GM21619 (cell line): ENCODE results near the gene PIR.

Source experiments
- ATAC-seq: cut with Tn5 transposase; IDR thresholded peaks from one replicate; pipeline ENCODE4 v1.9.1; 2021; ENCODE audit not compliant: unreplicated experiment

PIR gene

DNA sequence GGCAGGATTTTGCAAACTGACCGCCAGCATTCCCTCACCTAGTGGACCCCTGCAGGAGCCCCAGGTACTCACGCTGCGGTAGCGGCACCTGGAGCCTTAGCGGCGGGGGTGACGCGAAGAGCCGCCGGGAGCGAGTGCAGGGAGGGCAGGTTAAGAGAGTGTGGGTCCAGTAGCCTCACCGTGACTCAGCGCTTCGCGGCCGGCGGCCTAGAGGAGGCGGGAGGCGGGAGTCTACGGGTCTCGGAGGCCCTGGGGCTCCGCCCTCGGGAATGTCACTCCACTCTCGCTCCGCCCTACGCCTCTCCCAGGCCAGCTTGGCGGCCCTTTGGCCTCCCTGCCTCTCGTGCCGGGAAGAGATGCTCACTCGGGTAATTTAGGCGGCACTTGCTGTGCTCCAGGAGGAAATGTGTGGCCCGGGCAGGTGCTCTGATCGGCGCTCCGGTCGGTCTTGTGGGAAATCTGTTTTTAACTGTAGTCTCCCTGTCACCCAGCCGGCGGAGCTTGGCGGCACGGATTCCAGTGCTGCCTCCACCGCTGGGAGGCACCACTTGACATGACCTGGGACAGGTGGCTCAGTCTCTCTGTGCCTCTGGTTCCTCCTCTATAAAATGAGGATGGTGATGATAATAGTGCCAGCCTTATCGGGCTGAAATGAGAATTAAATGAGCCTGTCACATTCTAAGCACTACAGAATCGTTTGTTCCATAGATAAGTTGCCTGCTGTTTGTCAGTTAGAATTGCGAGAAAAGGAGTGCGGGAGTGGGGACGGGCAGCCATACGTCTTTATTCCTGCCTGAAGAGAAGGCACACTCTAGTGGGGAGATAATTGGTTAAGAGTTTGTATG is at the start of gene PIR:
Gene PIR, minus strand, starts transcription at position 216 of the 845 bp plus-strand sequence. CDS start 2,076 bp downstream, outside the sequence.
- ATAC-seq = peak; percentile 96

DNA sequence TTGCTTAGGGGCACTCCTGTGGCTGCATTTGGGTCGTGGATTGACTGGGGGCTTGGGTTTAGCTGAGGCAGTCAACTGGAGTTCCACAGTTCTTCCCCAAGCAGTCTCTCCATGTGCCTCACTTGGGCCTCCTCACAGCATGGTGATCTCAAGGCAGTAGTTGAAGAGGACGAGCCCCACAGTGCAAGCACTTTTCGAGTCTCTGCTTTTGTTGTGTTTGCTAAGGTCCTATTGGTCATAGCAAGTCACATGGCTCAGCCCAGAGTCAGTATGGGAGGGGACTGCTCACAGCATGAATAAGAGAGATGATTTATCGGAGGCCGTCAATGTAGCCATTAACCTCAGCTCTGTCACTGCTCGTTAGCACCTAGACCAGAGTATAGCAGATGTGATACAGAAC is 37.2 kb upstream of the PIR start:
- ATAC-seq = no peak

DNA sequence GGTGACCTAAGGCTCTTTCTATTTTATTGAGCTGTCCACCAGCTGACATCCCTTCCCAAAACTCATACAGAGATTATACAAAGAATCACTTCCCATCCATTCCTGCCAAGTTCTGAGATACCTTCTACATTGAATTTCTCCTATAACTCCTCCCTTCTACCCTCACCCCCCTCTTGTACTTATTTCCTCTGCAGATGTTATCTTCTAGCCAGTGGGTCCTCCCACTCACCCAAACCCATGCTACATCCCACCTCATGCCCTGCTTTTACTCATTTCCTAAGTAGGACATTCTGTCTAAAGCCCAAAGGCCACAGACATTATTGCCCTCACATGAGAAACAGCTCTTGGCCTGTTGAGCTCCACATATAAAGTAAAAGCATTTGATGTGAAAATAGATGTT is 36.0 kb upstream of the PIR start:
- no peak for ATAC-seq

DNA sequence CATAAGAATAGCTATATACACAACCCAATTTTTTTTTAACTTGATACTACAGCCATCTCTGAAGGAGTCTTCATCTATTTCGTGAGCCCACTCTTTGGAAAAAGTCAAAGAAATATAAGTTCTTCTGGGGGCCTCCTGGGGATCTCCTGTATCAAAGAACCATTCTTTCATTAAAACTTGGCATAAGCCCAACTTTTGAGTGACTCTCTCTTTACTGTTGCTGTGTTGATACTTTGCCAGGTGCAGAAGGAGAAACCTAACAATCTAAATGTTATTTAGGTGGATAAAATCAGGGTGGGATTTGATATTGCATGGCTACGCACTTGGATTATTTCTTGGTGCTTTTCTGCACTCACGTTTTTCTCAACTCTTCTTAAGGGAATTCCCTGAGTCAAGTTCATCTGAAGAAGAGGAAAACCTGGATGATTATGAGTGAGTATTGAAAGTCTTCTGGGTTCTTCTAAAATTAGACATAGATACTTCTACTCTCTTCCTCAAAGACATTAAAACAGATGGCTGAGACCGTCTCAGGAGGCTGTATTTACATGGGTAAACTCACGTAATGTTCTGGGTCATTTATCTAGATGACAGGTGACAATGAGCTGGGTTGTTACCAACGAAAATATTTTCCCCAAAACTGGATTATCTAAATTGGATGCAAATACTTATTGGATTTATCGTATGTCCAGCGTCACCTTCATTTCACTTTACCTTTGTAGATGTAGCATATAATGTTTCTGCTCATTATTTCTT is 32.7 kb upstream of the PIR start:
- ATAC-seq = no peak

DNA sequence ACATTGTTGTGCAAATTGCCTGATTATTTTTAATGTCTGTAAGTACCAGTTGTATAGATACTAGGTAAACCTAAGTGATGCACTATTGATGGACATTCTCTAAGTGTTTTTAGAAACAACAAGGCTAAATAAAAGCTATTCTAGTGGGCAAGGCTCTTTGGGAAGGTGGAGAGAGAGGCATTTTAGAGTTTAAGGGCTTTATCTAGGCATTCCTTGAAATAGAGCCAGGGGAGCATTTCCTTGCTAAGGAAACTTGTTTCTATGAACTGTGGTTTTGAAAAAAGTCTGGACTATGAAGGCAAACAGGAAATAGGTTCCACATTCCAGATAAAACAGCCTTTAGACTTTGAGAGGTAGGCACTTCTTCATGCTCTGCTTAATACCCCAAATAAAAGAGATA is 31.3 kb upstream of the PIR start:
- no peak for ATAC-seq

DNA sequence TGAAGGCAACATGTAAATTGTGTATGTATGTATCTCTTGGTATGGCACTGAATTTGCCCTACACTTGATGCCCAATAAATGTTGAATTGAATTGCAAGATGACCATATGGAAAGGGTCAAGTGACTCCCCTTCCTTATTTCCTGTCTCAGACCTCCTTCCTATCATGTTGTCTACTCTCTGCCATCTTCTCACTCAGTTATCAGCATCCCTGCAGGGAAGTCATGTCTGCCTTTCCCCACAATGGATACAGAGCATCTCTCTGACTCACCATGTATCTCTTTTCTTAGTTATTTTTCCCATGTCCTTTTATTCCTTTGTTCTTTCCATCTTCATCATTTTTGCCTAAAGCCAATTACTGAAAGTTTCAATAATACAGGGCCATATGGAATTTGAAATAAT is 30.0 kb upstream of the PIR start:
- no peak for ATAC-seq

DNA sequence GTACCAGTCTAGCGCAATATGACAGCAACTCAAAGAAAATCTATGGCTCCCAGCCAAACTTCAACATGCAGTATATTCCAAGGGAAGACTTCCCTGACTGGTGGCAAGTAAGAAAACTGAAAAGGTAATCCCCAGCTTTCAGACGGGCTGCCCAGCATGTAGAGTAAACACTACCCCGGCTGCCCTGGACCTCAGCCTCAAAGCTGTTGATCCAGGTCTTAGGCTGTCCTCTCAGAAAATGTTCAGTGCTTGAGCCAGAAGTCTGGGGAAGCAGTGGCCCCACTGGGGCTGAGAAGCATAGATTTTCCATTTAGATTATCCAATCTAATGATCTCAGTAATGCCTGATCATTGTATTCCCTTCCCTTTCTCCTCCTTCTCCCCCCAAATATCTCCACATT is 29.3 kb upstream of the PIR start:
- no peak for ATAC-seq

DNA sequence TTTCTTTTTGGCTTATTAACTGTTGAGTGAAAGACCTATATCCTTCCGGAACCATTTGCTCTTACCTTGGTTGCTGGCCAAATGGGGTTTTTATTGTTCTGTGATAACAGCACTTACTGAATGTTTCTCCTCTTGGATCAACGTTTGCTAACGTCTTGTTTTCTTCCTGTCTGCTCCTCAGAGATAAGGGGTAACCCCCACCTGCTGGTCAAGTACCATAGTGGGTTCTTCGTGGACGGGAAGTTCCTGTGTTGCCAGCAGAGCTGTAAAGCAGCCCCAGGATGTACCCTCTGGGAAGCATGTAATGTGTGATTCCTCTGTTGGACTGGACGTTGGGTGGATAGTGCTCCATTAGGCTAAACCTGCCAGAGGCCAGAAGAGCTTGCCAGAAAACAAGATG is 22.8 kb upstream of the PIR start:
- ATAC-seq = no peak

DNA sequence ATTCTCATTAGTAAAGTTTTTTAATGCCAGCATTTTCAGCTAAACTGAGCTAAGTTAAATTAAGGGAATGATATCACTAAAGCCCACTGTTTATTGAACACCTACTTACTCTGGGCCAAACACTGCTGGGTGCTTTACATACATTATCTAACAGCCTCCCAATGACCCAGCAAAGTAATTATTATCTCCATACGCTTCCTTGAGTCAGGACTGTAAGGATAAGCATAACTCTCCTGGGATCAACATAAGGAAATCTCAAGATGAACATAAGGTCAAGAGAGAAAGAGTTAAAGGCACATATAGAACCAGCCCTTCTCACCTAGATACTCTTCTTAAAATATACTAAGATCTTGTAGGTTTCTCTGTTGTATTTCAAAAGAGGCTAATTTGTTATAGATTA is 21.1 kb upstream of the PIR start:
- no peak for ATAC-seq

DNA sequence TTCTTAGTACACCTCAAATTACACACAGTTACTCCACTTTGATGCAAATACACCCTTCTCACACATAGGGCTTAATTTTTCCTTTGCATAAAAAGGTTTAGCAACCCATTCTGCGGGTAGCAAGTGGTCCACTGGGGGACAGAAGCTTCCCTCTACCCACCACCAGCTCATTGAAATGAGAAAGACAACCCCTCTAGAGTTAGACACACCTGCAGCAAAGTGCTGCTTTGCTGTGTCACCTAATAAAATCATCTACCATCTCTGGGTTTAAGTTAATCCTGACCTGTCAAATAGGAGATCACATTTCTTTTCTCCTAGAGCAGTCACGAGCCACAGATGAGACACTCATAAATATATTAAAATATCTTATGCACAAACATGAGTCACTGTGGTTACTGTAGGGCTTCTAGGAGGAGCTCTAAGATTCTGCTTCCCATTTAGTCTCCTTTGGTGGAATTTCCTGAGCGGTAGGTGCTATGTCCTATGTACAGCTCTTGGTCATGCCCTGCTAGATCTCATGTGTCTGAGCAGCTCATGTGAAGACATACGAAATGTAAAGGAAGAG is 19.4 kb upstream of the PIR start:
- ATAC-seq = no peak

DNA sequence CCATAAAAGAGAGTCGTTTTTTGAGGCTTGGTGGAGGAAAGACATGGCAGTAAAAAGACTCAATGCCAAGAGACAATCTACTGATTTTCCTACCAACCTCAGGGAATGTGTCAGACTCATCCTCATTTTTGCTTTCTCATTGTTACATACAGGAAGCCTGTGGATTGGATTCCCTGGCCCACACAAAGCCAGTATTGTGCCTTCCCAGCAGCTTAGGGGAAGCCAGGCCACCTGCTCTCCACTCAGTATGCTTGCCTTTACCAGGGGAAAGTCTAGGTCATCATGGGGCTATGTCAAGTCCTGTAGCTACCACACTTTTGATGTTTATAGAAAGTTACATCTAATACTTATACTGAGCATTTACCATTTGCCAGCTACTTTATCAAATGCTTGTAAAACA is 18.4 kb upstream of the PIR start:
- no peak for ATAC-seq

DNA sequence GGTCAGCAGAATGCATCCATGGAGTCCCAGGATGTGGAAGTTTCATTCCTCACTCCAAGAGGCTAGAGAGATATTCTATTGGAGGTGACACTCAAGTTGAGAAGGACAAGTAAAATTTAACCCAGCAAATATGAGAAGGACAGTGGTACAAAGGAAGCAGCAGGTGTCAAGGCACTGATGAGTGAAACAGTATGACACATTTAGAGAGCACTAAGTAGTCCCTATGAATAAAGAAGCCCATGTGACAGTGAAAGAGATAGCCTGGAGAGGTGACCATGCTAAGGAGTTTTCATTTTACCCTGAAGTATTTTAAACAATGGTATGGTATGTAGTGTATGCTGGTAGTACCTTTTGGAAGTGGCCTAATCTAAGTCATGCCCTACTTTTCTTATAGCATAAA is 16.7 kb upstream of the PIR start:
- no peak for ATAC-seq

DNA sequence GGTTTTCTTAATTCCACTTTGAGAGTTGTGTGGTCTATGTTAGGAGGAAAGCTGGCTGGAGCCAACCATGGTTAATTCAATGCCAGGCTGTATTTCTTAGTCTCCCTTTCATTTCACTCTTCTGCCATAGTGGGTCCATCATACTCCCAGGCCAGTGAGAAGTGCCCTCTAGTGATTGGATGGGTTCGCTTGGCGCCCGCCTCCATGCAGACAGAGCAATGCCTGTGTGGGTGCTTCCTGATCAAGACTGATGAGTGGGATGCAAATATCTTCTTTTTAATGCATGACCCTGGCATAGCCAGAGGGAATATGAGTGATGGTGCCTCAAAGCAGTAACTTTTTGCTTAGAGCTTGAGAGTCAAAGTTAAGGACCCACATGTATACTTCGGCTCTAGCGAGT is 13.9 kb upstream of the PIR start:
- ATAC-seq = no peak

DNA sequence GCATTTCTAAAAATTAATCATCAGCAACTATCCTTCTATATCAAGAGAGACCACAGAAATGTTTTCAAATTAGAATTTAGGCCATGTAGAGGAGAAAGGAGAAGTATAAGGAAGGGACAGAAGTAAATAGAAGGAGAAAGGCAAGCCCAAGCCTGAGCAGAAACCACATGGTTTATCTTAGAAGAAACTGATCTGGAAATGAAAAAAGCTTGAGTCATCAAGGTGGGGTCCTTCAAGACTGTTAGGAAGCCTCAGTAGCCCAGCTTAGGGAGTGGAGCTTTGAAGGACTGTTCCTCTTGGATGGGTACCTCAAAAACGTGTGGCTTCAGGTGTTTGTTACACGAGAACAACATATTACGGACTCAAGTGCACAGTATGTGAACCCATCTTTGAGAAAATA is 12.0 kb upstream of the PIR start:
- ATAC-seq = no peak

DNA sequence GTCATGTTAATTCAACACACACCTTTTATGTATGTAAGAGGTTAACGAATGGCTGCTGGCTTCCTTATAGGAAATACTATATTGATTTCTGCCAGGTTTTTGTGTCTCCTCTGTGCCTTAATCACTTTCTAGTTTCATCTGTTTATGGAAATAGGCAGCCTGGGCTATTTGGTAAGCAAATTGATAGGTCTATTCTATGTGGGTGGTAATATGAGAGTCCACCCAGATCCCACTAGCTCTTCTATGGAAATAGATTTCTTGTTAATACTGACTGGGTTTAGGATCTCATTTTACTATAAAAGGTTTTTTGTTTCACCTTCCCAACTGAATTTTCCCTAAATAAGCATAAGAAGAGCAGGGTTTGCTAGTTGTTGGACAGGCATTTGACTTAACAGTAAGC is 11.5 kb upstream of the PIR start:
- no peak for ATAC-seq

DNA sequence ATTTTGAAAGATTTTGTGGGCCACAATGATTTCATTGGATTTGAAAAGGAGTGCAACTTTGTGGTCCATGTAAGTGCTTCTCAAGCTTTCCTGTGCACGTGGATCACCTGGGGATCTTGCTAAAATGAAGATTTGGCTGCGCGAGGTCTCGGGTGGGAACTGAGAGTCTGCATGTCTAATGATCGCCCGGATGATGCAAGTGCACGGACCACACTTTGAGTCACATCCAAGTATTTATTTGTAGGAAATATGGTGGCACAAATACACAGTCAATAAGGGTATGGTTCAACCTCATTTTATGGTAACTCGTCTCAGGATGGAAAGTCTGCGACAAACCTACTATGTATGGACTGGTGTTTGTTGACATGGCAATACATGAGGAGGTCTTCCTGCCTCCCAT is 8.4 kb upstream of the PIR start:
- ATAC-seq = no peak

DNA sequence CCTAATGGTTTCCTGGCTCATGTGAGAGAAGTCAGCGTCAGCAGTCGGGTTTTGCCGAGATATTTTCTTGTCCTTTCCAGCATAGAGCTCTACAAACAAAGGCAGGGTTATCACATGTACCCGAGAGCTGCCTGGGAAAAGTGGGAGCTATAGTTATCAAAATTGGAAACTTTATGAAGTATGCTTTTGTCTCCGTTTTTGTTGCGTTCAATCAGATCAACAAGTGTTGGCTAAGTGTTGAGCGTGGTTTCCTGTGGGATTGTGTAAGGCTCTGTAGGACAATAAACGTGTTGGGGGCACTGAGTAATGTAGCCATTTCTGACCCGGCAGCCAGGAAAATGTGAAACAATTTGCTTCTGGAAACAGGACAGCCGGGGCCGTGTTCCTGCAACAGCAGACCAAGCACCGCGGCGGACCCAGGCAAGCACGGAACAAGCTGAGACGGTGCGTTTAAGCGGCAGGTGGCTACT is 7.4 kb upstream of the PIR start, which contains the start of gene BMX:
Gene BMX, plus strand, starts transcription at position 311 of the 470 bp plus-strand sequence. CDS start 7,547 bp downstream, outside the sequence.
- no peak for ATAC-seq

DNA sequence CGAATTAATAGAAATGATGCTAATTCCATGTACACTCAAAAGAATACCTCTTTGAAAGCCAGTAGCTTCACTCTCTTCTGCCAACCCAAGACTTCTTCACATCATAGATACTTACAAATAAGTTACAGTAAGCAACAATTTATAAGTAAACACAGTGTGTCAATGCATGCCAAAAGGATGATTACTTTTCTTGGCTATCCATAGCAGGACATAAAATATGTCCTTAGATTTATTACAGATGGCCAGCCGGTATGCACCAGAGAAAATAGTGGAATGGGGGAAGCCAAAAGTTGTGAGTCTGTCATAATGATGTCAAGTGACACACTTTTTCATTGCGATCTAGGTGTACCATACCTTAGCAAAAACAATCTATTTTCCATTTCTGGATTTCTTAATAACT is 6.8 kb upstream of the PIR start:
- no peak for ATAC-seq

DNA sequence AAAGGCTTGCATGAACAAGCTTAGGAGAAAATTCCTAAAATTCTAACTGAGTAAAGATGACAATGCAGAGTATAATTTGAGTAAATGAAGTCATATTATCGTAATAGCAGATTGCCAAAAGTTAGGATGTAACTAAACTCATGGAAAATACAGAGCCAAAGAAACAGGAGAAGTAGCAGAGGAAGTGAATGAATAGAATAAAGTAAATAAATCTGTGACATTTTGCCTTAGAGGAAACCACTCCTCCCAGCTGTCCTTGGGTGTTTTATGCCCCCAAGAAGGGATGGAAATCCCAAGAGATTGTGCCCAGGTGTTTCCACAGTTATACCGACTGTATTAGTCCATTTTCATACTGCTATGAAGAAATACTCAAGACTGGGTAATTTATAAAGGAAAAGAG is 5.6 kb upstream of the PIR start:
- no peak for ATAC-seq

DNA sequence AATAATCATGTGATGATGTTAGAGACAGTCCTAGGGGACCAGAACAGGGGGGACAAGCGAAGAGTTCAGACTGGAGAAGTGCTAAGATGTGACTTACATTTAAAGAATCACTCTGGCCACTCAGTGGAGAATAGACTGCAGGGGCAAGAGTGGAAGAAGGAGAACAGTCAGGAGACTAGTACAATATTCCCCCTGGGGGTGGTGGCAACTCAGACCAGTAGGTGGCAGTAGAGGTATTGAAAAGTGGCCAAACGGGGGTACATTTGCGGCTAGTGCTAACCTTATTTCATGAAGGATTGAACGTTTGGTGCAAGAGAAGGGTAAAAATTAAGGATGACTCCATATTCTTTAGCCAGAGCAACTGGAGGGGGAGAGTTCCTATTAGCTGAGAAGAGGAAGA is 4.7 kb upstream of the PIR start:
- no peak for ATAC-seq

DNA sequence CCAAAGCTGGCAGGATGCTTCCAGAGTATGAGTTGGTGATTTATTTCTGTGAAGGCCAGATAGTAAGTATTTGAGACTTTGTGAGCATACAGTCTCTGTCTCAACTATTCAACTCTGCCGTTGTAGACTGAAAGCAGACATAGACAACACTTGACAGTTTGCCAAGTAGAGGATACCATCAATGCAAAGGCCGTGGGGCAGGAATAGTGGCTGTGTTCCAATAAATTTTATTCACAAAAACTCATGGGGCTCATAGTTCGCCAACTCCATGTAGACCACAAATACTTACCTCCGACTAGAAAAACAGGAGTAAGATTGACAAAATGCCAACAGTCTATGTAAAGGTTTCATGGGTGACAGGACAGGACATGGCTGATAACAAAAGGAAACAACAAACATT is 3.7 kb upstream of the PIR start:
- ATAC-seq = no peak

DNA sequence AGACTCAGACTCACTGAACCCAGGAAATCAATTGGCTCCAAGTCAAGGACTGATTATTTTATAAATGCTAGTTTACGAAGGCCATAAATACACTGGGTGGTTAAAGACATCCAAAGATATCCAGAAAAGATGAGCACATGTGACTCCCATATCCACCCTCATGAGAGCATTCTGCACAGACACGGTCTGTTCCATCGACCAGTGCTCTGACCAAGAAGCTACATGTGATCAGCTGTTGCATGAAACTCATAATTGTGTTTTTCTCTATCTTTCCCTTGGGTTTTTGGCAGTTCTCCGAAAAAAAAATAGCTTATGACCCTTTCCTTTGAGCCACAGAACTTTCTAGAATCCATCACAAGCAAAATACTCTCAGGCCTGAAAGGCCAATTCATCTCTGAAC is 2.7 kb upstream of the PIR start:
- no peak for ATAC-seq
